HG02885 (cell line): ENCODE measurements around the gene DRD2.

Experiments
- ATAC-seq: cut with Tn5 transposase; IDR thresholded peaks from one replicate; pipeline ENCODE4 v1.9.1; 2021; ENCODE audit warnings: mild to moderate bottlenecking; ENCODE audit not compliant: unreplicated experiment, poor library complexity

Gene DRD2

GRCh38 chr11:113488931-113489351 lies 13.7 kb upstream of the DRD2 start:
- ATAC-seq, result no peak

DNA sequence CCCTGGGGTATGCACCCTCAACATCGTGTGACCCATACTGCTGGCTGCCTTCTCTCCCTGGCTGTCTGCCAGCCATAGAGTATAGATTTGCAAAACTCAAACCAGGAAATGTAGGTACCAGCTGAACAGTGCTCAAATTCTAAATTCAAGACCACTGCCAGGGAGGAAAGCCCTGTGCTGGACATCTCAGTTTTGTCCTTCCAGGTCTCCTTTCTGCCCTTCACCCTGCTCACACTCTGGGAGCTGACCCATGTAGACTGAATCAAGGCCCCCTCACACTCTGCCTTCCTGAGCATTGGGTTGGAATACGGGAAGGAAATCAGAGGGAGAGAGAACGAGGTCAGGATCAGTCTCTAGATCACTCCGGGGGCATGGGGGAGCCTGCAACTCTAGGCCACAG lies 12.4 kb upstream of the DRD2 start:
- ATAC-seq, result no peak

GRCh38 chr11:113484223-113484622 lies 9.0 kb upstream of the DRD2 start:
- no peak for ATAC-seq

- ATAC-seq, result no peak
Observed at GRCh38 chr11:113481672-113482071, 6.5 kb upstream of the DRD2 start.

GRCh38 chr11:113481226-113481625 lies 6.0 kb upstream of the DRD2 start:
- no peak for ATAC-seq

DNA sequence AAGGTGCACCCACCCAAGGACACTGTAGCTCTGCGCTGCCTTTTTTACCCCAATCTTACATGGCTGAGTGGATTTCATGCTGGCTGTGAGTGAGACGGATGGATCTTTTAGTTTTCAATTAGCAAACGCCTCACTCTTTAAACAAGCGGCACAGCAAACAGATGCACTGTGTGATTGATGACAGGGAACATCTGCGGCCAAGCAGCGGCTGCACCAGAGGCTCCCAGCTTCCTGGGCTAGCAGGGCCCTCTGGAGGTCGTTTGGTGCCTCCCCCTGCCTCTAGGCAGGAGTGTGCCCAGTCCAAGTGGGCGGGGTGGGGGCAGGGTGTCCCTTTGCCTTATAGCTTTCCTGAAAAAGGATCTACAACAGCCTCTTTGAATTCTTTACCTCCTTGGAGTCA lies 2.1 kb upstream of the DRD2 start:
- no peak for ATAC-seq

- ATAC-seq, result no peak
Observed at GRCh38 chr11:113476553-113476952, 1.4 kb upstream of the DRD2 start.

DNA sequence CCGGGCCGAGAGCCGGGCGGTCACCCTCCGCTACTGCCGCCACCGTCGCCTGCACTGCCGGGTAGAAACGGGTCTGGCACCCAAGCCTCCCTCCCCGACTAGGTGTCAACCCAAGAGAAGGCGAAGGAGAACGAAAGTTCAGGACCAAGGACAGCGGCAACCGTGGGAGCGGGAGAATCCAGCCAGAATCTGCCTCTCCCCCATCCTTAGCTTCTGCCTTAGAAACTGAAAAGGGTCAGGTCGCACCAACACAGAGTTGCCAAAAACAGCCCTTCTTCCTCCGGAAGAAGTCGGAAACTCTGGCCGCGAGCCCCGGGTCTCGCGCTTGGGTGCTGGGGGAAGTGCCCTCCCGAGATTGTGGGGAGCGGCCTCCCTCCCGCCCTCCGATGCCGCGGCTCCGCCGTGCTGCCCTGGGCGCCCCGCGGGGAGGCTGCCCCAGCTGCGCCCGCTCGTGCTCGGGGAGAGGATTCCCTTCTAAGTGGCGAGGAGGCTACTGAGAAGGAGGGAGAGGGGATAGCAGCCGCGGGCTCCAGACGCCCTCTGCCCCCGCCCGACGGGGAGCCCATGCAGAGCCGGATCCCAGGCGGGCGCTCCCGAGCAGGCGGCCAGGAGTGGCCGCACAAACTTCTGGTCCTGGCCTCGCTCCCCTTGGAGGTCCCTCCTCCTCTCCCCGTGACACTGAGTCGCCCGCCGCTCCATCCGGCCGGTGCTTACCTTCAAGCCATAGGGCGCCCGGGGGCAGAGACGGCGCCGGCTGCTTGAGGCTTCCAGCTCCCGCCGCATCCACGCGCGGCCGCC lies 637 bp downstream of the DRD2 start:
- no peak for ATAC-seq

DNA sequence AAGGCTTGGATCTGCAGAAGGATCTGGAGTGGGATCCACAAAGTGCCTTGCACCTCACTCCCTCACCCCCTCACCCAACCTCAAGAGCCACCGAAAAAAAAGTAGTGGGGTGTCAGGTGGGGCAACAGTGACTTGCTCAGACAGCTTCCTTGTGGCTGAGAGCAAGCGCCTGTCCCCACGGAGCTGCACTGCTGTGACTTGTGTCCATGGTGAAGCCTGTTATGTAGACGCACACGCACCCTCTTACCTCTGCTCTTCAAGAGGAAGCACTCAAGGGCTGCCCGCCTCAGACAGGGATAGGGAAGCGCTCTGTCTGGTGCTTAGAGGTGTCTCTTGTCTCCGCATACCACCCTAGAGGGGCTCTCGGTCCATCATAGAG lies 1.2 kb downstream of the DRD2 start:
- ATAC-seq, result no peak

GRCh38 chr11:113472471-113472870 lies 2.7 kb downstream of the DRD2 start:
- no peak for ATAC-seq

- ATAC-seq, result no peak
Observed at GRCh38 chr11:113470233-113470632, 5.0 kb downstream of the DRD2 start.

DNA sequence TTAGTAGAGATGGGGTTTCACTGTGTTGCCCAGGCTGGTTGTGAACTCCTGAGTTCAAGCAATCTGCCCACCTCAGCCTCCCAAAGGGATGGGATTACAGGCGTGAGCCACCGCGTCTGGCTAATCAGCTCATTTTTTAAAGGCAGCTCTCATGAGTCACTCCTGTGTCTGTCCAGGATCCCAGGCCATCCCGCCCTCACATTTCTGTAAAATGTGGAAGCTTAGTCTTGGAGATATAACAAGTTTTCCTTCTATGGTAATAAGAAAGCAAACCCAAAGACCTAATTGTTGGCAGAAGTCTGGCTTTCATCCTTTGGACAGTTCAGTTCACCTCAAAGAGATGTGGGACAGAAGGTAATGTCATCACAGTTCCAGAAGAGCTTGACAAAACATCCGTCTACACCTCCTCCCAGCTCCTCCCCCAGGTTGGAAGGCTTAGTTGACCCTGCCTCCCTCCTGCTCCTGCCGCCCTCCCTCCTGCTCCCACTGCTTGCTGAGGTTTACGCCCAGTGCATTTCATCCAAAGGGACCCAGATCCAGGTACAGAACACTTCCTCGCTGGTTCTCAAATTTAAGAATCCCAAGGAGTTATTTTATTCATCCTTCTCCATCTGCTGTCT lies 6.4 kb downstream of the DRD2 start:
- ATAC-seq, result no peak

DNA sequence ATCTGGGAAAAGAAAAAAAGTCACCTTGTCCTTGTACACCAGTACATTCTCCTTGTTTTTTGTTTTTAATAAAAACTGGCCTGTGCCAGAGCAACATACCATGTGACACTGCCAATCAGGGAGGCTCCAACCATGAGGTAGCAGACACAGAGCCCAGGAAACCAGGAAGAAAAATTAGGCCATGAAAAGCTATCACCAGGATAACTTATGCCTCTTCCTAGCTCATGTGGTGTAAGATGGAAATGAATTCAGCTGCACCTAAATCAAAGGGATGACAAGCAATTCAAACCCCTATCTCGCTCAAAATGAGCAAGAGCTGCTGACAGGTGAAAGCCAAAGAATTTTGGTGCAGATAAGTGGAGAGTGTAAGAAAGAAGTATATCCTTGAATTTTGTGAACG lies 7.7 kb downstream of the DRD2 start:
- ATAC-seq, result no peak

DNA sequence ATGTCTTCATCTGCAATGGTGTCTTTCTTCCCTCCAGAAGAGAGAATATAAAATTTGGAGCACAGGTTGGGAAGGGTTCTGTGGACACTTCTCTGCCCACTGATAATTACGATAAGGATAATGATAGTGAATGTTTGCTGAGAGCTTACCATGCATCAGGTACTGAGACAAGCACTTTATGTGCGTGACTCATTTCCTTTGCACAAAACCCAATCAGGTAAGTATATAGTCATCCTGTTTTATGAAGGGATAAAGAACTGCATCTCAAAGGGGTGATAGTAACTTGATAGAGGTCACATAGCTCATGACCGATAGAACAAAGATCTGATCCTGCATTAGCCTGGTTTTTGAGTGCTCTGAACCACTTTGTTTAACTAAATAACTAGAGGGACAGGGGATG lies 9.4 kb downstream of the DRD2 start:
- ATAC-seq, result no peak

GRCh38 chr11:113464416-113464815 lies 10.8 kb downstream of the DRD2 start:
- no peak for ATAC-seq

- ATAC-seq, result no peak
Observed at GRCh38 chr11:113462830-113463229, 12.4 kb downstream of the DRD2 start.

DNA sequence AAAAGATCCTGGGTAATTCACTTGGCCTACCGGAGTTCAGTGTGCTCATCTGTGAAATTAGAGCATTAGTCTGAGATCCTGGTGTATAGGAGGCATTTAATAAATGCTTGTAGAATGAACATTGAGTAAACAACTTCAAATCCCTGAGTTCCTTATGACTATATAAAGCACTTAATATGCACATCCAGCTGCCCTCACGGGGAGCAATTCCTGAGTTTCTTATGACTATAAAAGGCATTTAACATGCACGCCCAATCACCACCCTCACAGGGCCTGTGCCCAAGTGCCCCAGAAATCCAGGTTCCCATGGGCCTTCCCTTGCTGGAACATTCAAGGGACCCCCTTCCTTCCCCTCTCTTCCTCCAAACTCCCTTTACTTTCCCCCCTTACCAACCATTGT lies 13.6 kb downstream of the DRD2 start:
- ATAC-seq, result no peak

DNA sequence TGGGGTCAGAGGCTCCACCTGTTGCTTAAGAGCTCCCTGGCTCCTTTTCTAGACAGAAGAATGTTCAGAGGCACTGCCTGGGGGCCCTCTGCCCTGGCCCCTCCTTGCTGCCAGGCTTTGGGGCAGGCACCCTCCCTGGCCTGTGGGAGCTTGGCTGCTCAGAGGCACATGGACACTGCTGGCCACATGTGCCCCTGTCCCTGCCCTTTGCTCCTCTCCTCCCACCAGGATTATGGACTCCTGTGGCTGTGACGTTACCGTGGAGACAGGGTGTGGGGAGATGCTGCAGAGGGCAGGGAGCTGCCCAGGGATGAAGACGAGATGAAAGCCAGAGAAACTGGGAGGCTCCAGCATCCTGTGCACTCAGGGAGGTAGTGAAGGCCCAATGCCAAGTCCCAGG lies 14.7 kb downstream of the DRD2 start:
- no peak for ATAC-seq

- ATAC-seq, result no peak
Observed at GRCh38 chr11:113458189-113458588, 17.0 kb downstream of the DRD2 start.

GRCh38 chr11:113457784-113458183 lies 17.4 kb downstream of the DRD2 start:
- ATAC-seq, result no peak

GRCh38 chr11:113454455-113454854 lies 20.7 kb downstream of the DRD2 start:
- no peak for ATAC-seq

- ATAC-seq, result no peak
Observed at GRCh38 chr11:113449743-113450142, 25.5 kb downstream of the DRD2 start.
